HG02973 (cell line): ENCODE results near the gene SCN2B.
A peak's percentile ranks its signal among the peaks of the same experiment; 100 is the strongest.

Source experiments
- ATAC-seq: cut with Tn5 transposase; IDR thresholded peaks from one replicate; pipeline ENCODE4 v1.9.1; 2021; ENCODE audit warnings: moderate library complexity; ENCODE audit not compliant: unreplicated experiment

SCN2B gene

GRCh38 chr11:118175993-118176777, at the start of gene SCN2B:
Gene SCN2B (minus strand): TSS chr11:118176639. CDS start chr11:118176431, 208 bp downstream.
- no peak for ATAC-seq

GRCh38 chr11:118224511-118225188, 48.2 kb upstream of the SCN2B start, which contains the start of gene JAML:
Gene JAML (minus strand): TSS chr11:118225011. CDS start chr11:118214866, 10,145 bp downstream.
- ATAC-seq: peak; percentile 36

- no peak for ATAC-seq
These were observed 47.6 kb upstream of the SCN2B start for GRCh38 chr11:118223992-118224391.

DNA sequence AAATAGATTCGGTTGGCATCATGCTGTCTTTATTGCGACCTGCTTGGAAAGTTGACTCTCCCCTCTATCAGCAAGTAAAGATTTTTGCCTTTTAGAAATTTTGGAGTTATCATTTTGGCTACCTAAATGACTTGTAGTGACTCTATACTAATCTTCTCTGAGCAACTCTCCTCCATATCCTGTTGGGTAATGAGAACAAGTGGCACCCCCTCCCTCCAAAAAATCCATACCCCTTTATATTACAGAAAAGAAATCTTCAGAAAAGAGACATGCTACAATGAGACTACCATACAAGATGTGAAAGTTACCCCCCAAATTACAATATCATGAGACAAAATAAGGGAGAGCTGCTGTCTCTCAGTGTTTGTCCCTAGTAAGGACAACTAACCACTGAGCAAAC, 47.1 kb upstream of the SCN2B start:
- ATAC-seq: no peak

- ATAC-seq: no peak
These were observed 46.0 kb upstream of the SCN2B start for GRCh38 chr11:118222437-118222836.

DNA sequence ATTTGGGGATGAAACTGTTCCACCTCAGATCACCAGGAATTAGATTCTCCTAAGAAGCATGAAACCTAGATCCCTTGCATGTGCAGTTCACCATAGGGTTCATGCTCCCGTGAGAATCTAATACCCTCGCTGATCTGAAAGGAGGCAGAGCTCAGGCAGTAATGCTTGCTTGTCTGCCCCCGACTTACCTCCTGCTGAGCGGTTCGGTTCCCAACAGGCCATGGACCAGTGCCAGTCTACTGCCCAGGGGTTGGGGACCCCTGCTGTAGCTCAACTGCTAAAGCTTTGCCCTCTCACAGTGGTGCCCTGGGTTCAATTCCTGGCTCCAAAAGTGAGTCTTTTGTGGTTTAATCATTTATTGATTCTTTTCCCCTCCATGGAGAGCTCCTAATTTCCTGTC, 45.0 kb upstream of the SCN2B start:
- ATAC-seq: no peak

DNA sequence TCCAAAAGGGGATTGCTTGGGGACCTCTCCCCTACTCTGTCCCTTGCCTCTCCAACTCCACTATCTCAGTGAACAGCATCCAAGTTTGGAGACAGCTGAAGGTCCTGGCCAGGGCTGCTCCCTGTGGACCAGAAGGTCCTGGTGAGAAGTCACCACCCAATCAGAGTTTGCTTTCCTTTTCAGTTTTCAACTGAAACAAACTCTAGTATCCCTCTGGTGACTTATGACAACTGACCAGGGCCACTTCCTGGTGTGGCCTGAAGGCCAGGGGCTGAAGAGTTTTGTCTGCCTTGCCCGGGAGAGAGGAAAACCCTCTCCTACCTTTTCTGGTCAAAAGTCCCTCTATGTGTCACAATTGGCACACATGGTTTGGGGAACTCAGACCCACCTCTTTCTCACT, 43.3 kb upstream of the SCN2B start:
- no peak for ATAC-seq

GRCh38 chr11:118219244-118219643, 42.8 kb upstream of the SCN2B start:
- ATAC-seq: no peak

GRCh38 chr11:118217575-118217974, 41.1 kb upstream of the SCN2B start:
- no peak for ATAC-seq

DNA sequence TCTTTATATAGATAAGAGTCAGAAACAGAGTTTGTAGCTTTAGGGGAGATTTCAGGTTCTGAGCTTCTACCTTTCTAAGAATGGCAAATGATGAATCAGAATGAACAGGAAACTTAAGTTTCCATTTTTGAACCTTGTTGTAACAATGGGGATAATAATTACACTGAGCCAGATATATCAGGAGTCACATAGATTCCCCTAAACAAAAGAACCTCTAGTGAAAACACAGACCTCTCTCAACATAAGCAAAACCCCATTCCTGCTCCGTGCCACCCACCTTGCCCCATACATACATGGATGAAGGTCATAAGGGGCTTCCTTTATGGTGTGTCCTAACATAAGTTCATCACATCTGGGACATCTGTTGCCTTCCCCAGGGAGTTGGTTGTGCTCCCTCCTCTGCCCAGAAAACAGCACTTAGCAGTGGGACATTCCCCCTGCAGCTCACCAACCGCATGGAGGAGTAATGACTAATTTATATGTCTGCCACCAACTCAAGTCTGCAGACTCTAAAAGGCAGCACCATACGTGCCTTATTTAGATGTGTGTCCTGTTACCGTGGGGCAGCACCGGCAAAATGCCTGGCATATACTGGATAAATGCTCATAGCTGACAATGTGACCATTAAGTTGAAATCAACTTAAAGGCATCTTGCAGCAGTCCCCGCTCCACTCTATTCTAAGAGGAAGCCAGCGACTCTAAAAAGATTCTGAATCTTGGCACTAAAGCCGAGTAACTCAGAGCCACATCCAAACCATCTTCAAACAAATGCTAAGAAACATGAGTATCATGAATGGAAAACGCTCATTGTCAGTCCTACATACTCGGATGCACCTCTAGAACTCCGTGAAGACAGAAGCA, 40.4 kb upstream of the SCN2B start:
- no peak for ATAC-seq

- ATAC-seq: no peak
These were observed 39.3 kb upstream of the SCN2B start for GRCh38 chr11:118215765-118216164.

DNA sequence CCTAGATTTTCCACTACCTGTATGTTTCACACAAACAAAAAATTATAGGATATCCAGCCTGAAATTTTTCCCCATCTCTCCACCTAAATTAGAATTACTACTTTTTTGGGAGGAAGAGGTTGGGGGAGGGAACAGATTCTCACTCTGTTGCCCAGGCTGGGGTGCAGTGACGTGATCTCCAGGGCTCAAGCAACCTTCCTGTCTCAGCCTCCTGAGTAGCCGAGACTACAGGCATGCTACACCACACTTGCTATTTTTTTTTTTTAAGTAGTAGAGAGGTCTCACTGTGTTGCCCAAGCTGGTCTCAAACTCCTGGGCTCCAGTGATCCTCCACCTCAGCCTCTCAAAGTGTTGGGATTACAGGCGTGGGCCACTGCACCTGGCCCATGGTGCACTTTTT, 38.8 kb upstream of the SCN2B start:
- ATAC-seq: no peak

DNA sequence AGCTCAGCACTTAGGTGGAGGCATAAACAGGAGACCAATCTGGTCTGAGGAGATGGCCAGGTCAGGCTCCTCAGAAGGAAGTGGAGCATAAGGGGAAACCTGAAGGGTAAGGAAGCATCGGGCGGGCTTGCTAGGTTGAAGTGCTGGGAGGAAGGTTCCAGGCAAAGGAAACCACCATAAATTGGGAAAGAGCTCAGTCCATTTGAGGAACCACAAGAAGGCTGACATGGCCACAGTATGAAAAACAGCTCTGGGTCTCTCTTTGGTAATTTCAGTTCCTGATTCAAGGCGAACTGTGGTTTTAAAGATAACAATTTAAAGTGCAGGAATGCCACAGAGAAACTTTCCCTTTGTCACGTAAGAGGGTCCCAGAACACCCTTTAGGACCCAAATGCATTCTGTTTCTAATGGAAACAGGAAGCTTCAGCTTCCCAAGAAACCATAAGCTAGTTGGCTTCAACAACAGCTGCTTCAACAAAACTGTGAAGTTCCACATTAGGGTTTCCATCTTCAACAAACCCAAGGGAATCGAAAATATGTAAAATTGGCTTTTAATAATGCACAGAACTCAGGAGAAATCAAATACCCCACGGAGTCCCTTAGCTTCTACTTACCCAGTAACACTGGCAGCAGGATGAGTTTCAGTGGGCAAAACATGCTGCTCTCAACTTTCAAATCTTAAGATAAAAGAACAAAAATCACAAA, 37.9 kb upstream of the SCN2B start:
- ATAC-seq: no peak

DNA sequence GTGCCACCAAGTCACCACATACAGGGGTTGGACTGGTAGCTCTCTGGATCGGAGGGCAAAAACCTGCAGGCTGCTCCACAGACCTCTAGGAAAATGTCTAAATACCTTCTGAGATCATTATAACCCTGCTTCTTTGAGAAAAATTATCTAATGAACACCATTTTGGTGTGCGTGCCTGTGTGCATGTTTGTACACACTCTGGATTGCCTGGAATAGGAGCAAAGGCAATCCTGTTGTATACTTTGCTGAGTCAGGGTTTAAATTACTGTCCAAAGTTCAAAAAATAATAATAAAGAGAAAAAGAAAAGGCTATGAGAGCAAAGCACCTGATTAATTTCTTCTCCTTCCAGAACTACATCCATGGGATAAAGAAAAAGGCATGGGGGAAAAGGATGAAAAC, 37.3 kb upstream of the SCN2B start:
- ATAC-seq: no peak

DNA sequence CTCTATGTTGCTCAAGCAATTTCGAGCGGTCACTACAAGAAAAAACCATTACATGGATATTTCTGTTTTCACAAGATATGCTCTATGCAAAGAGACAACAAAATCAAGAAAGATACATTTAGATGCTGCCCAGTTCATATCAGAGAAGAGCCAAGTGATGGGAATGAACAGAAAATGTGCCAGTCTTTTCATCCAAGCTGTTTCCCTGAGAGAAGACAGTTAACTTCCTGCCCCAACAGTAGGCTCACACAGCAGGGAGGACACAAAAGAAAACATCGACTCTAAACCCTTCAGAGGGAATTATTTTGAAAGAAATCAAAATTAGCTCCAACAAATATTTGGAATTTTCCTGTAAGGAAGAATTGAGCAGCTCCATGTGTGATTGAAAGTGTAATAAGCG, 36.8 kb upstream of the SCN2B start:
- no peak for ATAC-seq

GRCh38 chr11:118212781-118213191, 36.3 kb upstream of the SCN2B start:
- ATAC-seq: no peak

DNA sequence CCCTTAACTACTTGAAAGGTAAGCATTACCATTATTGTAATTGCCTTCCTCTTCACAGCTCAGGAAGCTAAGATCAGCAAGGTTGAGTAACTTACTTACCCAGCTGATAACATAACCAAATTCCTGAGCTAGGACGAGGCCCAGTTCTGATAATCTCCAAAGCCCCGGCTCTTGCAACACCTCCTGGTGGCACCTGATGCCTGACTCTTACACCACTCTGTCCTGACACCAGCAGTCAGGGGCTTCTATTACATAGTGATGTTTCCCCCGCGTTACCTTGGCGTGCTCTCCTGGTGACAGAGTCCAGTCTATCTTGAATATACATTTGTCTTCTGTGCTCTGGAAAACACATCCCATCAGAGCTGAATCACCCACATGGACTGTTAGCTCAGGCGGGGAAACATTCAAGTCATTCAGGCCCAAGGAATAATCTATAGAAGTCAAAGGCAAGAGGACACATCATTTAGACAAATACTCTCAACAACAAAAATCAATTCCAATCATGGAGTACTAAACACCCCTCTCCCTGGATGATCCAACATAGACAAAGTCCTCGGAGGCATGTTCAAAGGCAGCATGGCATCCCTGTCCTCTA, 35.8 kb upstream of the SCN2B start:
- no peak for ATAC-seq

DNA sequence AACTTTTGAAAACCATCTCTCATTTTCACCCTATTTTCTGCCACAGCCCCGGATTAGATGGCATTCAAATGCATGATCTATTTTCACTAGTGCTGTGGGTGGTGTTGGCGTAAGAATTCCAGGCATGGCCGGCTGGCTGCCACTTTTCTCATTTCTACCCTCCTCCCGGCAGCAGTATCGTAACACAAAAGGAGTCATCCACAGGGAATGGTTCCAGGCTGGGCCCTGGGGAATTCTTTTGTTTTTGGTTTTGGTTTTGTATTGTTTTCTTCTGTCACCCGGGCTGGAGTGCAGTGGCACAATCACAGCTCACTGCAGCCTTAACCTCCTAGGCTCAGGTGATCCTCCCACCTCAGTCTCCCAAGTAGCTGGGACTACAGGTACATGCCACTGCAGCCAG, 34.6 kb upstream of the SCN2B start:
- no peak for ATAC-seq

- no peak for ATAC-seq
These were observed 33.9 kb upstream of the SCN2B start for GRCh38 chr11:118210323-118210722.

GRCh38 chr11:118209033-118209432, 32.6 kb upstream of the SCN2B start:
- no peak for ATAC-seq
